SK-N-SH (cell line): Measurements from ENCODE around the gene TMEM234. TPM values are rescaled to one million over a fixed set of nuclear protein-coding genes. Genes with fewer than 3 reads are reported as not detected.

Experiments
- CTCF ChIA-PET: fragments of 300-600, 350-600 bp; formaldehyde crosslinking; extraction: SDS; loops from one replicate; lab custom pipeline; 2021; lab: Yijun Ruan, JAX
- POLR2A ChIA-PET: fragments of 350-600 bp; sonication (Branson Sonifier 250); formaldehyde crosslinking; extraction: SDS; loops from one replicate; lab custom pipeline; 2020; ENCODE audit warnings: antibody characterized with exemption, inconsistent platforms; lab: Yijun Ruan, JAX
- DNase-seq: peaks from one replicate; pipeline ENCODE4 v3.0.0; 2012
- H2AFZ ChIP-seq: fragments of 200-600 bp; sonication (generic); 2 replicates; pipeline ENCODE4 v1.8.1; 2016; ENCODE audit warnings: antibody characterized with exemption, mild to moderate bottlenecking, low read depth
- H3F3A ChIP-seq: fragments of 200-600 bp; sonication (generic); replicated peaks from 2 replicates; pipeline ENCODE3; 2016; ENCODE audit warnings: antibody characterized with exemption, mild to moderate bottlenecking; ENCODE audit not compliant: insufficient read depth
- H3K27ac ChIP-seq, 2 experiments: fragments of 200-500 bp in 1 of 2; fragments of 200-600 bp in 1 of 2; sonication (Bioruptor generic) in 1 of 2; sonication (generic), shearing (Covaris generic) in 1 of 2; 2 replicates each; pipeline versions ENCODE4 v1.5.1 to v1.6.1; 2014 to 2016; ENCODE audit warnings: low read depth in 2 of 2, inconsistent platforms in 1 of 2, low read length in 1 of 2, mild to moderate bottlenecking in 1 of 2, mixed read lengths in 1 of 2
- H3K27me3 ChIP-seq: fragments of 200-600 bp; sonication (generic), shearing (Covaris generic); 2 replicates; pipeline ENCODE4 v1.6.1; 2016; ENCODE audit warnings: mixed run types; ENCODE audit not compliant: insufficient read depth
- H3K36me3 ChIP-seq, 2 experiments: fragments of 200-500 bp in 1 of 2; fragments of 200-600 bp in 1 of 2; sonication (Bioruptor generic) in 1 of 2; sonication (generic) in 1 of 2; replicated peaks in 1 of 2; 2 replicates each; pipeline versions ENCODE3 to v1.5.1; 2014 to 2016; ENCODE audit warnings: low read length in 1 of 2, mild to moderate bottlenecking in 1 of 2; ENCODE audit not compliant: insufficient read depth in 2 of 2, control insufficient read depth in 1 of 2
- H3K4me1 ChIP-seq, 2 experiments: fragments of 200-500 bp in 1 of 2; fragments of 200-600 bp in 1 of 2; sonication (Bioruptor generic) in 1 of 2; sonication (generic), shearing (Covaris generic) in 1 of 2; 2 replicates each; pipeline versions ENCODE4 v1.5.1 to v1.6.1; 2014 to 2016; ENCODE audit warnings: low read depth in 1 of 2, low read length in 1 of 2, mixed run types in 1 of 2; ENCODE audit not compliant: insufficient read depth in 2 of 2, control insufficient read depth in 1 of 2
- H3K4me2 ChIP-seq: fragments of 200-600 bp; sonication (generic), shearing (Covaris generic); 2 replicates; pipeline ENCODE4 v1.6.1; 2017; ENCODE audit warnings: mixed run types
- H3K4me3 ChIP-seq, 2 experiments: fragments of 200-500 bp in 1 of 2; fragments of 200-600 bp in 1 of 2; sonication (Bioruptor generic) in 1 of 2; sonication (generic), shearing (Covaris generic) in 1 of 2; 2 replicates each; pipeline versions ENCODE4 v1.5.1 to v1.8.1; 2014 to 2016; ENCODE audit warnings: low read depth in 2 of 2, inconsistent platforms in 1 of 2, low read length in 1 of 2, mild to moderate bottlenecking in 1 of 2, mixed read lengths in 1 of 2, moderate library complexity in 1 of 2
- H3K79me2 ChIP-seq: fragments of 200-600 bp; sonication (generic); 2 replicates; pipeline ENCODE4 v1.8.1; 2017; ENCODE audit warnings: mild to moderate bottlenecking; ENCODE audit not compliant: insufficient read depth
- H3K9ac ChIP-seq: fragments of 200-600 bp; sonication (generic); 2 replicates; pipeline ENCODE4 v1.6.1; 2017; ENCODE audit warnings: mixed run types
- H3K9me2 ChIP-seq: fragments of 200-600 bp; sonication (generic); 2 replicates; pipeline ENCODE4 v1.6.1; 2017; ENCODE audit warnings: mixed run types
- H3K9me3 ChIP-seq: fragments of 200-600 bp; sonication (generic); 2 replicates; pipeline ENCODE4 v1.6.1; 2017; ENCODE audit warnings: mixed run types, mild to moderate bottlenecking, moderate library complexity
- H4K20me1 ChIP-seq: fragments of 200-600 bp; sonication (generic); 2 replicates; pipeline ENCODE4 v1.6.1; 2017; ENCODE audit warnings: mild to moderate bottlenecking, mixed run types; ENCODE audit not compliant: insufficient read depth
- CHD2 ChIP-seq: fragments of 150-350 bp; IDR thresholded peaks from 2 replicates; pipeline ENCODE4 v1.6.1; 2018; ENCODE audit warnings: low read length; ENCODE audit not compliant: partially characterized antibody
- ELF1 ChIP-seq: IDR thresholded peaks from 2 replicates; pipeline ENCODE4 v1.4.0; 2012
- FOSL2 ChIP-seq: IDR thresholded peaks from 2 replicates; pipeline ENCODE4 v1.4.0; 2012; ENCODE audit warnings: low read depth, mild to moderate bottlenecking, moderate library complexity, borderline replicate concordance
- FOXM1 ChIP-seq: IDR thresholded peaks from 2 replicates; pipeline ENCODE4 v1.4.0; 2012; ENCODE audit warnings: low read depth, mild to moderate bottlenecking
- GATA2 ChIP-seq: sonication (generic); formaldehyde crosslinking; IDR thresholded peaks from 2 replicates; pipeline ENCODE4 v1.5.0; 2020; ENCODE audit warnings: mild to moderate bottlenecking, missing genetic modification reagents
- JUND ChIP-seq: IDR thresholded peaks from 2 replicates; pipeline ENCODE4 v1.4.0; 2012
- MXI1 ChIP-seq: IDR thresholded peaks from 2 replicates; pipeline ENCODE4 v1.6.1; 2012; ENCODE audit warnings: mild to moderate bottlenecking, low read depth, low read length, improper control_type of control experiment
- NRF1 ChIP-seq: IDR thresholded peaks from 2 replicates; pipeline ENCODE4 v1.6.1; 2012; ENCODE audit warnings: low read depth, mild to moderate bottlenecking, low read length
- PBX3 ChIP-seq: IDR thresholded peaks from 2 replicates; pipeline ENCODE4; 2012
- POLR2AphosphoS5 ChIP-seq: IDR thresholded peaks from 2 replicates; pipeline ENCODE4 v1.6.1; 2012; ENCODE audit warnings: low read depth, low read length
- RCOR1 ChIP-seq: fragments of 150-350 bp; IDR thresholded peaks from 2 replicates; pipeline ENCODE4 v1.6.1; 2017; ENCODE audit warnings: antibody characterized with exemption, low read length
- RFX5 ChIP-seq: IDR thresholded peaks from 2 replicates; pipeline ENCODE4 v1.6.1; 2012; ENCODE audit warnings: mild to moderate bottlenecking, improper control_type of control experiment, low read length
- RXRA ChIP-seq: IDR thresholded peaks from 2 replicates; pipeline ENCODE4 v1.4.0; 2012; ENCODE audit warnings: low read depth, mild to moderate bottlenecking, borderline replicate concordance
- SIN3A ChIP-seq: IDR thresholded peaks from 2 replicates; pipeline ENCODE4 v1.6.1; 2012; ENCODE audit warnings: low read depth, mild to moderate bottlenecking, low read length, moderate library complexity, borderline replicate concordance
- SMC3 ChIP-seq: IDR thresholded peaks from 2 replicates; pipeline ENCODE4 v1.6.1; 2012; ENCODE audit warnings: low read depth, low read length, improper control_type of control experiment
- TCF12 ChIP-seq: IDR thresholded peaks from 2 replicates; pipeline ENCODE4 v1.4.0; 2012
- USF2 ChIP-seq: fragments of 150-350 bp; IDR thresholded peaks from 2 replicates; pipeline ENCODE4 v1.6.1; 2017; ENCODE audit warnings: antibody characterized with exemption, low read length, low read depth, borderline replicate concordance
- YY1 ChIP-seq: IDR thresholded peaks from 2 replicates; pipeline ENCODE4 v1.4.0; 2012; ENCODE audit warnings: low read depth, mild to moderate bottlenecking
- ZBTB33 ChIP-seq: IDR thresholded peaks from 2 replicates; pipeline ENCODE4 v1.4.0; 2012; ENCODE audit warnings: low read depth, borderline replicate concordance
- WGBS: methylation state at CpG from one replicate; pipeline ENCODE4 v1.1.6; 2017; ENCODE audit warnings: low lambda C conversion rate; 5-methylcytosine and 5-hydroxymethylcytosine counted together
- polyA plus RNA-seq, 3 experiments: library from polyadenylated mRNA; depleted of rRNA; stranded (reverse); fragments of >200 nt; gene quantifications; 2 replicates each; pipeline ENCODE4 v1.2.3, GENCODE V29; 2012

TMEM234 gene
- polyA plus RNA-seq, 1 of the 3 experiments (the other 2 are of a cell fraction), result 31.9 TPM

GRCh38 chr1:32250893-32251716 is 29.0 kb upstream of the TMEM234 start, which contains the start of gene LCK (continued):
- no peak for TF ChIP-seq FOXM1
- no peak for TF ChIP-seq SMC3
- no peak for TF ChIP-seq MXI1
- TF ChIP-seq POLR2AphosphoS5, result no peak

- H3K4me1 ChIP-seq, result peaks cover 2 to 10% of the 10 kb centered on the region in 2 experiments; a peak in 3 of 4 replicates
- no peak overlapping the region for H2AFZ ChIP-seq
- no peaks in the 10 kb centered on the region for H3K9me2 ChIP-seq
- H4K20me1 ChIP-seq, result no peaks in the 10 kb centered on the region
- no peak for TF ChIP-seq JUND
- TF ChIP-seq SMC3, result no peak
- TF ChIP-seq PBX3, result no peak
- TF ChIP-seq ELF1, result no peak
- no peak for TF ChIP-seq TCF12
- TF ChIP-seq YY1, result no peak
- no peak for TF ChIP-seq GATA2 (CRISPR knock-in tag)
- no peaks in the 10 kb centered on the region for H3K27me3 ChIP-seq
- ChIA-PET POLR2A (no interaction called here), CTCF (interaction anchor here (0.6 to 5.4 kb wide), 2 partner anchors 22 to 34 kb away, joined by 4 to 45 read pairs; no protein-coding TSS in a partner anchor)
- H3K36me3 ChIP-seq, result no peaks in the 10 kb centered on the region
- H3K9ac ChIP-seq, result no peak overlapping the region
- no peak overlapping the region for H3K27ac ChIP-seq
- no peak for DNase-seq
- no peak overlapping the region for H3K4me2 ChIP-seq
- no peak overlapping the region for H3K4me3 ChIP-seq
- no peaks in the 10 kb centered on the region for H3K9me3 ChIP-seq
- no peaks in the 10 kb centered on the region for H3K79me2 ChIP-seq
- peaks cover 3% of the 10 kb centered on the region for H3F3A ChIP-seq
- 89% methylated on average over 9 of the region's 9 CpGs for WGBS
These were observed 27.8 kb upstream of the TMEM234 start for GRCh38 chr1:32249831-32250525.

GRCh38 chr1:32247983-32248889 is 26.1 kb upstream of the TMEM234 start:
- no peaks in the 10 kb centered on the region for H4K20me1 ChIP-seq
- peak; percentile 91 for DNase-seq
- H3K9ac ChIP-seq, result no peak overlapping the region
- CTCF ChIA-PET, result interaction anchor here (0.6 to 5.4 kb wide), 30 partner anchors 10 to 126 kb away, joined by 3 to 45 read pairs (median 4); partner anchors contain the start of genes CCDC28B and IQCC
- H3F3A ChIP-seq, result peaks cover 3% of the 10 kb centered on the region
- POLR2A ChIA-PET, result interaction anchor here (0.6 kb wide), 2 partner anchors 22 to 80 kb away, joined by 3 to 5 read pairs; no protein-coding TSS in a partner anchor
- H3K27me3 ChIP-seq, result no peaks in the 10 kb centered on the region
- H3K9me2 ChIP-seq, result no peaks in the 10 kb centered on the region
- WGBS, result 34% methylated on average over 12 of the region's 31 CpGs
- no peaks in the 10 kb centered on the region for H3K36me3 ChIP-seq
- no peak overlapping the region for H3K4me2 ChIP-seq
- H3K9me3 ChIP-seq, result no peaks in the 10 kb centered on the region
- H3K4me3 ChIP-seq, result peak overlapping the region in 1 of 2 experiments; percentile 47; a peak in 1 of 4 replicates
- H3K79me2 ChIP-seq, result no peaks in the 10 kb centered on the region
- H2AFZ ChIP-seq, result no peak overlapping the region; the same call in 1 of the 2 replicates
- peaks cover 2 to 10% of the 10 kb centered on the region in 2 experiments; a peak in 3 of 4 replicates for H3K4me1 ChIP-seq
- no peak overlapping the region for H3K27ac ChIP-seq
- TF ChIP-seq ELF1, result no peak
- no peak for TF ChIP-seq RFX5
- no peak for TF ChIP-seq FOSL2
- TF ChIP-seq USF2, result no peak
- TF ChIP-seq RCOR1, result no peak
- TF ChIP-seq NRF1, result no peak
- no peak for TF ChIP-seq RXRA
- no peak for TF ChIP-seq YY1
- TF ChIP-seq CHD2, result peak; percentile 21
- no peak for TF ChIP-seq SIN3A
- TF ChIP-seq ZBTB33, result no peak
